Mammary epithelial cell (primary cell): ENCODE data around the gene THOC6.

ENCODE experiments used
- EZH2 ChIP-seq: IDR thresholded peaks from 2 replicates; pipeline ENCODE4 v1.6.1; 2012; ENCODE audit warnings: low read length, inconsistent platforms, borderline replicate concordance
- TF ChIP-seq, protein P1 (sequence below), 2 donors: IDR thresholded peaks in 1 of 2; conservative IDR thresholded peaks in 1 of 2; 2 replicates each; pipeline ENCODE4 v1.5.1; 2011 to 2012; ENCODE audit warnings: inconsistent platforms in 2 of 2, low read length in 2 of 2, mild to moderate bottlenecking in 2 of 2, control low read depth in 1 of 2, low read depth in 1 of 2; ENCODE audit not compliant: insufficient read depth in 1 of 2; ENCODE audit errors: extremely low read depth in 1 of 2

DNA sequence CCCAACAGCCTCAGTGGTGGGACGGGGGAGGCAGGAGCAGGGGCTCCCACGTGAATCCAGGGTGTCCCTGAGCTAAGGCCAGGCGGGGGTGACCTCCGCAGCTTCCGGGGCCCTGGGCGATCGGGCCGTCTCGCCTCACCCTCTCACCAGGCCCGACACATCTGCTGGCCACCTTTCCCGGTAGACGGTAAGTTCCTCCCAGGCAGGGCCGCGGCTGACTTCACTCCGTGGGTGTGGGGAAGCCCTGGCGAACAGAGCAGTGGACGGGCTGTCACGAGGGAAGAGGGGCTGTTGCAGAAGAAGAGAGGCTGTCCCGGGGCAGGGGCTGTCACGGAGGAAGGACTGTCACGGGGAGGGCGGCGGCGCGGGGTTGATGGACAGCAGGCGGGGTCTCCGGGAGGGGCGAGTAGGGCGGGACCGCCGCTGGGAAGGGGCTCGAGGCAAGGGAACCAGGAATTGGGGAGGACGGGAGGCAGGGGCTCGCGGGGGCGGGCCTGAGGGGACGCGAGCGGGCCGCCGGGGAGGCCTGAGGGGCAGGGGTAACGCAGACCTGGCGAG lies 44.1 kb upstream of the THOC6 start:
- TF ChIP-seq, protein P1, sequence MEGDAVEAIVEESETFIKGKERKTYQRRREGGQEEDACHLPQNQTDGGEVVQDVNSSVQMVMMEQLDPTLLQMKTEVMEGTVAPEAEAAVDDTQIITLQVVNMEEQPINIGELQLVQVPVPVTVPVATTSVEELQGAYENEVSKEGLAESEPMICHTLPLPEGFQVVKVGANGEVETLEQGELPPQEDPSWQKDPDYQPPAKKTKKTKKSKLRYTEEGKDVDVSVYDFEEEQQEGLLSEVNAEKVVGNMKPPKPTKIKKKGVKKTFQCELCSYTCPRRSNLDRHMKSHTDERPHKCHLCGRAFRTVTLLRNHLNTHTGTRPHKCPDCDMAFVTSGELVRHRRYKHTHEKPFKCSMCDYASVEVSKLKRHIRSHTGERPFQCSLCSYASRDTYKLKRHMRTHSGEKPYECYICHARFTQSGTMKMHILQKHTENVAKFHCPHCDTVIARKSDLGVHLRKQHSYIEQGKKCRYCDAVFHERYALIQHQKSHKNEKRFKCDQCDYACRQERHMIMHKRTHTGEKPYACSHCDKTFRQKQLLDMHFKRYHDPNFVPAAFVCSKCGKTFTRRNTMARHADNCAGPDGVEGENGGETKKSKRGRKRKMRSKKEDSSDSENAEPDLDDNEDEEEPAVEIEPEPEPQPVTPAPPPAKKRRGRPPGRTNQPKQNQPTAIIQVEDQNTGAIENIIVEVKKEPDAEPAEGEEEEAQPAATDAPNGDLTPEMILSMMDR (conservative IDR thresholded peaks at IDR 0.05 in 1 of 2, IDR thresholded peaks at IDR 0.05 in 1 of 2; ENCODE audit: extremely low read depth in 1 of 2, insufficient read depth in 1 of 2, low read depth in 1 of 2, low read length in 2 of 2), result no peak
- TF ChIP-seq EZH2, result no peak
